ENCODE data around the gene MFSD6.

Gene MFSD6

DNA sequence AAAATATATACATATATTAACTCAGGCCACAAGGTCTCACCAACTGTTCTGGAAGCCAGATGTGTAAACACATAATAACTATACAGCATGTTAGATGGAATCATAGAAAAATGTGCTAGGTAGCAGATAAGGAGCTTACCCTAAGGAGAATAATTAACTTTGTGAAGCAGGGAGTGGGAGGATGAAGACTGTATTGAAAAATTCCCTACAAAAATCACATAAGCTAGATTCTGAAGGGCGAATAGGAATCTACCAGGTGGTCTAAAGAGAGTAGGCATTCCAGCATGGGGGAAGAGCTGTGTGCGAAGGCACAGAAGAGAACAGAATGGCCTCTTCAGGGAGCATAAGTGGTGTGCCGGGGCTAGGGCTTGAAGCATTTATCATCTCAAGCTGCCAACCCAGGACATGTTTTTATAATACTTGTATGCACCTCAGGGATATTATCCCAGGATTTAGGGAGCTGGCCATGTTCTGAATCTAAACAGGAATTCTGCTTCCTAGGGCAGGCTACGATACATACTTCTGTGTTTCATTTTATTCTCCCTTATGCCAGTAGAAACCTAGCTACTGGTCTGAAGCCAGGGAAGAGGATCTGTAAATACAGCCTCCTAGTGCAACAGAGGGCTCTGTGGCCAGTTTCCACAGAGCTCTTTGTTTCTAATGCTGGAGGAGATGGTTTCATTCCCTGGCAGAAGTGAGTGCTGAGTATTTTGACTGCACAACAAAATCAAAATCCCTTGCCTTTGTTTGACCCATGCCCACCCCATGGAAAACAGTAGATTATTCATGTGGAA lies 69.7 kb downstream of the MFSD6 start:
- DNase-seq (ENCODE audit: insufficient read length, low spot score), result no peak
- no peak for FAIRE-seq
- TF ChIP-seq, protein P1, sequence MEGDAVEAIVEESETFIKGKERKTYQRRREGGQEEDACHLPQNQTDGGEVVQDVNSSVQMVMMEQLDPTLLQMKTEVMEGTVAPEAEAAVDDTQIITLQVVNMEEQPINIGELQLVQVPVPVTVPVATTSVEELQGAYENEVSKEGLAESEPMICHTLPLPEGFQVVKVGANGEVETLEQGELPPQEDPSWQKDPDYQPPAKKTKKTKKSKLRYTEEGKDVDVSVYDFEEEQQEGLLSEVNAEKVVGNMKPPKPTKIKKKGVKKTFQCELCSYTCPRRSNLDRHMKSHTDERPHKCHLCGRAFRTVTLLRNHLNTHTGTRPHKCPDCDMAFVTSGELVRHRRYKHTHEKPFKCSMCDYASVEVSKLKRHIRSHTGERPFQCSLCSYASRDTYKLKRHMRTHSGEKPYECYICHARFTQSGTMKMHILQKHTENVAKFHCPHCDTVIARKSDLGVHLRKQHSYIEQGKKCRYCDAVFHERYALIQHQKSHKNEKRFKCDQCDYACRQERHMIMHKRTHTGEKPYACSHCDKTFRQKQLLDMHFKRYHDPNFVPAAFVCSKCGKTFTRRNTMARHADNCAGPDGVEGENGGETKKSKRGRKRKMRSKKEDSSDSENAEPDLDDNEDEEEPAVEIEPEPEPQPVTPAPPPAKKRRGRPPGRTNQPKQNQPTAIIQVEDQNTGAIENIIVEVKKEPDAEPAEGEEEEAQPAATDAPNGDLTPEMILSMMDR (IDR thresholded peaks at IDR 0.05; ENCODE audit: insufficient read depth, missing control alignments), result no peak

DNA sequence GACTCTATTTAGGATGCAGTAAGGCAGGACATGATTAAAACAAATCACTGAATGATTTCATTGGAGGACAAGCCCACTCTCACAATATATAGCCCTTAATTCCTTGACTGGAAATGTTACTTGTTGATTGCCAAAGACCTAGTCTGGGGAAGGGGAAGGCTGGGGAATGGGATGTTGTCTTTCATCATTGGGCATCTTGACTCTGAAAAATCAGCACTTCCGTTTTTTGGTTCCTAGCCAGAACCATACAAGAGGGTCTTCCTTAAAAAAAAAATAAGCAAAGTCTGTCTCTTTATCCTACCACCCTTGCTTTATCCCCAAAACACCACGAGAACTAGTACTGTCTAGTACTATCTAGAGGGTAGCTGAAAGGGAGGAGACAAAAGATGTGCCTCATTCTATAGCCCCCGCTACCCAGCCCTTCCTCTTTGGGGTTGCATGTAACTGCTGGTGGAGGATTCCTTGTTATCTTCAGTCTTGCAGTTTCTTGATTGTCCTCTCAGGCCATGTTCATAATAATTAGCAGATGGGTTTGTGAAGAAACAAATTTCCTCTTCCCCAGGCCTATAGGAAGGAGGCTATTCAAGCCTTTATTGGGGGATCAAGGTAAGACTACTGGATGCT lies 70.5 kb downstream of the MFSD6 start:
- FAIRE-seq (no peak), DNase-seq (ENCODE audit: insufficient read length, low spot score) (no peak)
- TF ChIP-seq, protein P1 (IDR thresholded peaks at IDR 0.05; ENCODE audit: insufficient read depth, missing control alignments), result no peak

DNA sequence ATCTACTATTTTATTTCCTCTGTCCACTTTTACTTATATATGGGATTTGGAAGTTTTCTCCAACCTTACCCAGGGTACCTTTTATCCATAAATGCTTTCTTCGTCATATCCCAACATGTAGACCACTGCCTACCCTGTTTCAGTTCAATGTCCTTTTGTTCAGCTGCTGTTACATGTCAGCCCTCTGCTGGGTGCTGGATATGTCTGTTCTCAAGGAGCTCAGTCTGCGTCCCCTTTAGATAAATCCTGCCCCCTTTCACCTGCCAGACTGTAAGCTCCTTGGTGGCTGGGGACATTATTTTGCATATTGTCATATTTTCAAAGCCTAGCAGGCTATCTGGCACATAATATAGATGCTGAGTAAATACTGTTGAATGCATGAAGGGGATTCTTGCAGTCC lies 73.2 kb downstream of the MFSD6 start:
- no peak for DNase-seq (ENCODE audit: insufficient read length, low spot score)
- FAIRE-seq, result no peak
- TF ChIP-seq, protein P1 (IDR thresholded peaks at IDR 0.05; ENCODE audit: insufficient read depth, missing control alignments), result no peak

DNA sequence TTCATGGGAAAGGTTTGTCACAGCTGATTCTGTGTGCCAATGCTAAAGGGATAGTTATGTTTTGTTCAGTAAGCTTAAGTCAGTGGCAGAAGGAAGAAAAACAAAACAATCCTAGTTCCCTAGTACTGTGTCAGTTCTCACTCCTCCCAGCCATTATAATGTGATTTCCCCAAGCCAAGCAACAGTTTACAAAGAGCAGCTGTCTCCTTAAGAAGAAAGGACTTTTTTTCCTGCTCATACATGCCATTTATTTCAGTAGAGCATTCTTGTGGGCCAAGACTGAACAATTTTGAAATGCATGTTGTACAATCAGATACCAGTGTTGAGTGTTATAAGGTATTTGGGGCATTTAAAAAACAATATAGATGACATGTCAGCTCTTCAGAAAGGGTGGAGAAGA lies 74.3 kb downstream of the MFSD6 start:
- DNase-seq (ENCODE audit: insufficient read length, low spot score) (no peak), FAIRE-seq (no peak)
- TF ChIP-seq, protein P1 (IDR thresholded peaks at IDR 0.05; ENCODE audit: insufficient read depth, missing control alignments), result no peak

DNA sequence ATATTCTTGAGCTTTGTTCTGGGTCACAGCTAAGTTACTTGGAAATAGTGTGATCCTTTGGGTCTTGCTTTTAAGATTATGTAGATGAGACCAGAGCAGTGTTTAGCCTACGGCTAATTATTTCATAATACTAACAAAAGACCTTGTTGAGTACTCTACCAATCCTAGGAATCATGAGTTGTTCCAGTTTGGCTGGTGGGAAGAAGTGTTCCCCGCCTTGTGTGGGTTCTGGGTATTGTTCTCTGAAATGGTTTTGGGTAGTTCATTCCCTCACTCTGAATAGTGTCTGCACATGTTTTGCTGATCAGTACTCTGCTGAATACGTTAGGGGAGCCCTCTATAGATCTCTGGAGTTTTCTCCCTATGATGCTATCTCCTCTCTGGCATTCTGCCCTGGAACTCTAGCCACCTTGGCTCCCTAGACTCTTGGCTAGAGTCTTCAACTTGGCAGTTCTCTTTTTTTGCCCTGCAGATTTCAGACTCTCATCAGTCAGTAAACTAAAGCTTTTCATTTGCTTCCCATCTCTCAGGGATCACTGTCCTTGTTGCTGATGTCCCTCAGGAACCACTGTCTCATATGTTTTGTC lies 78.0 kb downstream of the MFSD6 start:
- DNase-seq (ENCODE audit: insufficient read length, low spot score), result no peak
- TF ChIP-seq, protein P1 (IDR thresholded peaks at IDR 0.05; ENCODE audit: insufficient read depth, missing control alignments), result no peak
- no peak for FAIRE-seq

DNA sequence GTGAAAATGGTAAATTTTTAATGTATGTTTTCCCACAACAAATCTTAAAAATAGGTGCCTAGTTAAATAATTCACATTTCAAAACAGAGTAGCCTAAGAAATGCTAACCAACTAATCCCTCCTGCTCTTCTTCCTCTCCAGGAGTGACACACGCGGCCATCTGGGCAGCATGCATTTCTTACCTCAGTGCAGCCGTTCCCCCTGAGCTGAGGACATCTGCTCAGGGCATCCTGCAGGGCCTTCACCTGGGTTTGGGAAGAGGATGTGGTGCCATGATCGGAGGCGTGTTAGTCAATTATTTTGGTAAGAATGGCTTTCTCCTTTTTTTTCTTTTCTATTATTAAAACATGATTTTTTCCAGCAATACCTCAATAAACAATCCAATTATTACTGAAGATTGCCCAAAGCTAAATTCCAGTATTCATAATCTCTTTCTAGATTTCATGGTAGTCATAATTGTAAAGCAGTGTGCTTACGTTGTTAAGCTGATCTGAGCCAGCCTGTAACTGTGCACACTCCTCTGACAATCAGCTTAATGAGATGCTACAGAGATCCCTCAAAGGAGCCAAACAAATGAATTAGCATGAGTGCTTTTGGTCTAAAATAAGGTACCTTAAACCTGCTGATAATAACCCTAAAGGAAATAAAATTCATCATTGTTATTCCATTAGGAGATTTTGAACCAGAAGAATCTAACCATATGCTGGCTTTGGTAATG lies 80.5 kb downstream of the MFSD6 start:
- FAIRE-seq, result peak; percentile 99
- DNase-seq (ENCODE audit: insufficient read length, low spot score), result peak; percentile 41
- TF ChIP-seq, protein P1 (IDR thresholded peaks at IDR 0.05; ENCODE audit: insufficient read depth, missing control alignments), result no peak

All from D721Med (cell line).